GM06990 (cell line): Measurements from ENCODE around the gene SUMO3.
"Not testable (repeated sequence)": the region's sequence is repeated elsewhere in the genome, so short reads cannot be mapped to it uniquely, and the experiment has no call there.

Experiments used
- DNase-seq: peaks from one replicate; pipeline ENCODE4 v3.0.0-alpha.2; 2011; ENCODE audit not compliant: insufficient read length; ENCODE audit errors: extremely low read depth
- H3K27me3 ChIP-seq: replicated peaks from 2 replicates; pipeline ENCODE4 v1.6.0; 2011; ENCODE audit warnings: low read length; ENCODE audit not compliant: control insufficient read depth, insufficient read depth
- H3K36me3 ChIP-seq: 2 replicates; pipeline ENCODE4 v1.5.1; 2011; ENCODE audit warnings: low read length; ENCODE audit not compliant: control insufficient read depth, insufficient read depth
- H3K4me3 ChIP-seq: replicated peaks from 2 replicates; pipeline ENCODE4 v1.5.1; 2011; ENCODE audit warnings: low read depth, mild to moderate bottlenecking, control low read depth, low read length
- TF ChIP-seq, protein P1 (sequence below): IDR thresholded peaks from 2 replicates; pipeline ENCODE4 v1.5.1; 2011; ENCODE audit warnings: low read length, control low read depth, mild to moderate bottlenecking, inconsistent platforms; ENCODE audit not compliant: insufficient read depth, poor library complexity, severe bottlenecking

The SUMO3 gene

DNA sequence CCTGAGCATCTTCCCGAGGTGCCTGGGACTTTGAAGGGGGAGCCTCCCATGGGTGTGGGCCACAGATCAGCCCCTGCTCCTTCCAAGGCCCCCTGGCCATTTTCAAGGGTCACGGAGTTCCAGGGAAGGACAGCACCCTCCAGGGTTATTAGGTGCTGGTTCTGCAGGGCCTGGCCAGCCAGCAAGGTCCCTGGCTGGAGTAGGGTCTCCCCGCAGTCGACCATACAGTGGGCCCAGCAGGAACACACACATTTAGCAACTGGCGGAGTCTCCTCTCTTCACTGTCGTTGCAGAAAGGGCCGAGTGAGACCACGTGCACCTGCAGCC, 17.7 kb upstream of the SUMO3 start:
- DNase-seq, result no peak
- TF ChIP-seq, protein P1, sequence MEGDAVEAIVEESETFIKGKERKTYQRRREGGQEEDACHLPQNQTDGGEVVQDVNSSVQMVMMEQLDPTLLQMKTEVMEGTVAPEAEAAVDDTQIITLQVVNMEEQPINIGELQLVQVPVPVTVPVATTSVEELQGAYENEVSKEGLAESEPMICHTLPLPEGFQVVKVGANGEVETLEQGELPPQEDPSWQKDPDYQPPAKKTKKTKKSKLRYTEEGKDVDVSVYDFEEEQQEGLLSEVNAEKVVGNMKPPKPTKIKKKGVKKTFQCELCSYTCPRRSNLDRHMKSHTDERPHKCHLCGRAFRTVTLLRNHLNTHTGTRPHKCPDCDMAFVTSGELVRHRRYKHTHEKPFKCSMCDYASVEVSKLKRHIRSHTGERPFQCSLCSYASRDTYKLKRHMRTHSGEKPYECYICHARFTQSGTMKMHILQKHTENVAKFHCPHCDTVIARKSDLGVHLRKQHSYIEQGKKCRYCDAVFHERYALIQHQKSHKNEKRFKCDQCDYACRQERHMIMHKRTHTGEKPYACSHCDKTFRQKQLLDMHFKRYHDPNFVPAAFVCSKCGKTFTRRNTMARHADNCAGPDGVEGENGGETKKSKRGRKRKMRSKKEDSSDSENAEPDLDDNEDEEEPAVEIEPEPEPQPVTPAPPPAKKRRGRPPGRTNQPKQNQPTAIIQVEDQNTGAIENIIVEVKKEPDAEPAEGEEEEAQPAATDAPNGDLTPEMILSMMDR, result no peak
- Histone ChIP-seq H3K36me3 (no peaks in the 10 kb centered on the region), H3K4me3 (no peak overlapping the region), H3K27me3 (no peaks in the 10 kb centered on the region; the same call in 1 of the 2 replicates)

GRCh38 chr21:44834951-44835646, 17.2 kb upstream of the SUMO3 start:
- TF ChIP-seq, protein P1, result no peak
- H3K4me3 ChIP-seq, result no peak overlapping the region
- no peak for DNase-seq
- no peaks in the 10 kb centered on the region for H3K36me3 ChIP-seq
- no peaks in the 10 kb centered on the region; the same call in 1 of the 2 replicates for H3K27me3 ChIP-seq

GRCh38 chr21:44834231-44834950, 16.5 kb upstream of the SUMO3 start:
- no peak for DNase-seq
- H3K4me3 ChIP-seq, result no peak overlapping the region
- no peaks in the 10 kb centered on the region; the same call in 1 of the 2 replicates for H3K27me3 ChIP-seq
- no peaks in the 10 kb centered on the region for H3K36me3 ChIP-seq
- TF ChIP-seq, protein P1, result no peak

DNA sequence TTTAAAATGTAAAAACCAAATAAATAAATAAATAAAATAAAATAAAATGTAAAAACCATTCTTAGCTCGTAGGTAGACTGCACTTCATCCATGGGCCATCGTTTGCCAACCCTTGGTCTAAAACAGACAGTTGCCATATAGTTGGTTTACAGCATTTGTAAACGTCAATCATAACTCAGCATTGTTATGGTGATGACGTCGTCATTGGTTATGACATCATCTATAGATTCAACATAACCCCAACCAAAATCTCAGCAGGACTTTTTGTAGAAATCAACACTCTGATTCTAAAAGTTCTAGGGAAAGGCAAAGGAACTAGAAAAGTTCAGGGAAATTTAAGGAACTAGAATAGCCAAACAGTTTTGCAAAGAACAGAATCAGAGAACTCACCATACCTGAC, 15.8 kb upstream of the SUMO3 start:
- TF ChIP-seq, protein P1, result no peak
- Histone ChIP-seq H3K36me3 (no peaks in the 10 kb centered on the region), H3K4me3 (no peak overlapping the region), H3K27me3 (no peaks in the 10 kb centered on the region; the same call in 1 of the 2 replicates)
- DNase-seq, result no peak

DNA sequence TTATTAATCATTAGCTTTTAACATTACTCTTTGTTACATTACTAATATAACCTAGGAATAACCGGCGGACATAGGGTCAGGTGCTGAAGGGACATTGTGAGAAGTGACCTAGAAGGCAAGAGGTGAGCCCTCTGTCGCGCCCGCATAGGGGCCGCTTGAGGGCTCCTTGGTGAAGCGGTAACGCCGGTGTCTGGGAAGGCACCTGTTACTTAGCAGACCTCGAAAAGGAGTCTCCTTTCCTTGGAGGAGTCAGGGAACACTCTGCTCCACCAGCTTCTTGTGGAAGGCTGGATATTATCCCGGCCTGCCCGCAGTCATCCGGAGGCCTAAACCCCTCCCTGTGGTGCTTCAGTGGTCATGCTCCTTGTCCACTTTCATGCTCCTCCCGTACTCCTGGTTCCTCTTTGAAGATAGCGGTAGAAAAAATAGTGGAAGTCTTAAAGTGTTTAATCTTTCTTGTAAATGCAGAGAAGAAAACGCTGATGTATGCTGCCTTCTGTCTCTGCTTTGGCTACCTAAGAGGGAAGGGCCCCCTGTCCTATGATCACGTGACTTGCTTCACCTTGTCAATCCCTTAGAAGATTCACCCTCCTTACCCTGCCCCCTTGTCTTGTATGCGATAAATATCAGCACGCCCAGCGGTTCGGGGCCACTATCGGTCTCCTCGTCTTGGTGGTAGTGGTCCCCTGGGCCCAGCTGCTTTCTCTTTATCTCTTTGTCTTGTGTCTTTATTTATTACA, 14.8 kb upstream of the SUMO3 start:
- not testable (repeated sequence) for DNase-seq, H3K4me3 ChIP-seq, H3K27me3 ChIP-seq, H3K36me3 ChIP-seq

- no peaks in the 10 kb centered on the region for H3K36me3 ChIP-seq
- no peaks in the 10 kb centered on the region; the same call in 1 of the 2 replicates for H3K27me3 ChIP-seq
- H3K4me3 ChIP-seq, result no peak overlapping the region
- TF ChIP-seq, protein P1, result no peak
- no peak for DNase-seq
Measured at GRCh38 chr21:44831227-44831860, 13.5 kb upstream of the SUMO3 start.
